Gastrocnemius medialis (tissue), 4 donors: ENCODE results near the gene L3HYPDH. TPM values are rescaled to one million over a fixed set of nuclear protein-coding genes. Genes with fewer than 3 reads are reported as not detected.

Experiments
- ATAC-seq, 2 donors: fragments of 150-250 bp; one replicate each; pipeline ENCODE4 v1.9.1; 2016
- DNase-seq, 2 donors: peaks; one replicate each; pipeline ENCODE4 v3.0.0-alpha.2; 2019
- H3K27ac ChIP-seq, 4 donors: fragments of 200-600 bp; sonication (generic); 1 replicate in 1 of 4; 2 replicates in 3 of 4; pipeline ENCODE4 v1.5.1; 2016 to 2018; ENCODE audit warnings: mild to moderate bottlenecking in 2 of 4, moderate library complexity in 1 of 4
- H3K27me3 ChIP-seq, 3 donors: fragments of 200-600 bp; sonication (generic) in 2 of 3; 1 replicate in 1 of 3; 2 replicates in 2 of 3; pipeline versions ENCODE4 v1.5.1 to v1.6.0; 2016 to 2019; ENCODE audit warnings: mild to moderate bottlenecking in 1 of 3, moderate library complexity in 1 of 3
- H3K36me3 ChIP-seq, 2 donors: fragments of 200-600 bp; sonication (generic) in 1 of 2; one replicate each; pipeline ENCODE4 v1.5.1; 2017 to 2018
- H3K4me1 ChIP-seq, 2 donors: fragments of 200-600 bp; sonication (generic) in 1 of 2; one replicate each; pipeline ENCODE4 v1.5.1; 2016 to 2017; ENCODE audit warnings: mild to moderate bottlenecking in 2 of 2
- H3K4me3 ChIP-seq, 4 donors: fragments of 200-600 bp; sonication (generic) in 3 of 4; 1 replicate in 1 of 4; 2 replicates in 3 of 4; pipeline ENCODE4 v1.5.1; 2016 to 2019; ENCODE audit warnings: mild to moderate bottlenecking in 2 of 4
- H3K9me3 ChIP-seq, 3 donors: fragments of 200-600 bp; sonication (generic) in 2 of 3; 1 replicate in 1 of 3; 2 replicates in 2 of 3; pipeline ENCODE4 v1.5.1; 2016 to 2019
- POLR2A ChIP-seq, 2 donors: fragments of 450-650 bp; IDR thresholded peaks; one replicate each; pipeline ENCODE4 v1.6.1; 2017; ENCODE audit warnings: antibody characterized with exemption in 2 of 2, mild to moderate bottlenecking in 2 of 2, moderate library complexity in 2 of 2
- in situ Hi-C, 4 donors: fragments of 200-750 bp; cut with MboI; loops; one replicate each; pipeline versions ENCODE4 v1.15.0 to v1.8.0; 2017; ENCODE audit warnings: low sequenced_read_pairs in 4 of 4
- intact Hi-C: fragments of 100-400 bp; cut with DNase I; formaldehyde crosslinking; loops from one replicate; pipeline ENCODE4 v1.15.1; 2023; ENCODE audit warnings: low total_unique reads
- total RNA-seq, 4 donors: library from RNA; depleted of rRNA; stranded (reverse); fragments of >200 nt; gene quantifications; one replicate each; pipeline versions ENCODE4 v1.1.0 to v1.2.3, GENCODE V29; 2016
- TF ChIP-seq, protein P1 (sequence below), 5 experiments: fragments of 450-650 bp in 3 of 5; fragments of 200-600 bp in 2 of 5; sonication (generic) in 2 of 5; IDR thresholded peaks in 4 of 5; conservative IDR thresholded peaks in 1 of 5; 1 replicate in 4 of 5; 2 replicates in 1 of 5; pipeline ENCODE4 v1.5.1; 2016 to 2019; ENCODE audit warnings: antibody characterized with exemption in 5 of 5, mild to moderate bottlenecking in 3 of 5, moderate library complexity in 3 of 5

The L3HYPDH gene
- total RNA-seq, 4 donors from 2014 or later: 13.0 to 34.6 (median 22.5) TPM

DNA sequence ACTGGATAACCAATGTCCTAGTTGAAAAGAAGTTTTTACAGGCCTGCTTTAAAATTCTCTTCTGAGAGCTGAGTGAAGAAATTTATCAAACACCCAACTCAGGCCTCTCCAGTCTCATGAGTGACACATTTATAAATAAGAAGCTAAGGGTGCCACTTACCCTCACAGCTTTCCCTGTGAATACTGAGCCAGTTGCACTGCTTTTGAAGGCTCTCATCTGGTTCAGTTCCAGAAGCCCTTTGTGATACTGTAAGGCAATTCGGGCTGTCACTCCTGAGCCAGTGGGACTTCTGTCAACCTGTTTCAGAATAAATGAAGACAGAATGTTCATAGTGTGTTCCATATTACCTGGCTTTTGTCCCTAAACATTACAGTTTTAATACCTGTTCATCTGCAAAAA is 8.5 kb downstream of the L3HYPDH start:
- no peaks in the 10 kb centered on the region for H3K27me3 ChIP-seq
- no peak for DNase-seq
- TF ChIP-seq, protein P1, sequence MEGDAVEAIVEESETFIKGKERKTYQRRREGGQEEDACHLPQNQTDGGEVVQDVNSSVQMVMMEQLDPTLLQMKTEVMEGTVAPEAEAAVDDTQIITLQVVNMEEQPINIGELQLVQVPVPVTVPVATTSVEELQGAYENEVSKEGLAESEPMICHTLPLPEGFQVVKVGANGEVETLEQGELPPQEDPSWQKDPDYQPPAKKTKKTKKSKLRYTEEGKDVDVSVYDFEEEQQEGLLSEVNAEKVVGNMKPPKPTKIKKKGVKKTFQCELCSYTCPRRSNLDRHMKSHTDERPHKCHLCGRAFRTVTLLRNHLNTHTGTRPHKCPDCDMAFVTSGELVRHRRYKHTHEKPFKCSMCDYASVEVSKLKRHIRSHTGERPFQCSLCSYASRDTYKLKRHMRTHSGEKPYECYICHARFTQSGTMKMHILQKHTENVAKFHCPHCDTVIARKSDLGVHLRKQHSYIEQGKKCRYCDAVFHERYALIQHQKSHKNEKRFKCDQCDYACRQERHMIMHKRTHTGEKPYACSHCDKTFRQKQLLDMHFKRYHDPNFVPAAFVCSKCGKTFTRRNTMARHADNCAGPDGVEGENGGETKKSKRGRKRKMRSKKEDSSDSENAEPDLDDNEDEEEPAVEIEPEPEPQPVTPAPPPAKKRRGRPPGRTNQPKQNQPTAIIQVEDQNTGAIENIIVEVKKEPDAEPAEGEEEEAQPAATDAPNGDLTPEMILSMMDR (IDR thresholded peaks at IDR 0.05 in 4 of 5, conservative IDR thresholded peaks at IDR 0.05 in 1 of 5): no peak
- no peak for TF ChIP-seq POLR2A (IDR thresholded peaks at IDR 0.05)
- H3K9me3 ChIP-seq: no peaks in the 10 kb centered on the region
- no peak overlapping the region for H3K4me3 ChIP-seq
- in situ Hi-C loops: no loop called here
- peaks cover 0 to 3% of the 10 kb centered on the region in 2 donors for H3K4me1 ChIP-seq
- no peak overlapping the region for H3K27ac ChIP-seq
- no peak for ATAC-seq
- intact Hi-C loops: no loop called here
- H3K36me3 ChIP-seq: peaks cover 2 to 69% of the 10 kb centered on the region in 2 donors

- no peaks in the 10 kb centered on the region for H3K9me3 ChIP-seq
- no peak for TF ChIP-seq POLR2A (IDR thresholded peaks at IDR 0.05)
- TF ChIP-seq, protein P1 (IDR thresholded peaks at IDR 0.05 in 4 of 5, conservative IDR thresholded peaks at IDR 0.05 in 1 of 5): no peak
- ATAC-seq: no peak
- H3K4me3 ChIP-seq: no peak overlapping the region
- no peak for DNase-seq
- H3K27me3 ChIP-seq: no peaks in the 10 kb centered on the region
- H3K4me1 ChIP-seq: no peaks in the 10 kb centered on the region
- peaks cover 2 to 69% of the 10 kb centered on the region in 2 donors for H3K36me3 ChIP-seq
- intact Hi-C loops (no loop called here), in situ Hi-C loops (no loop called here)
- H3K27ac ChIP-seq: no peak overlapping the region
Measured at GRCh38 chr14:59474172-59474571, 10.0 kb downstream of the L3HYPDH start.

DNA sequence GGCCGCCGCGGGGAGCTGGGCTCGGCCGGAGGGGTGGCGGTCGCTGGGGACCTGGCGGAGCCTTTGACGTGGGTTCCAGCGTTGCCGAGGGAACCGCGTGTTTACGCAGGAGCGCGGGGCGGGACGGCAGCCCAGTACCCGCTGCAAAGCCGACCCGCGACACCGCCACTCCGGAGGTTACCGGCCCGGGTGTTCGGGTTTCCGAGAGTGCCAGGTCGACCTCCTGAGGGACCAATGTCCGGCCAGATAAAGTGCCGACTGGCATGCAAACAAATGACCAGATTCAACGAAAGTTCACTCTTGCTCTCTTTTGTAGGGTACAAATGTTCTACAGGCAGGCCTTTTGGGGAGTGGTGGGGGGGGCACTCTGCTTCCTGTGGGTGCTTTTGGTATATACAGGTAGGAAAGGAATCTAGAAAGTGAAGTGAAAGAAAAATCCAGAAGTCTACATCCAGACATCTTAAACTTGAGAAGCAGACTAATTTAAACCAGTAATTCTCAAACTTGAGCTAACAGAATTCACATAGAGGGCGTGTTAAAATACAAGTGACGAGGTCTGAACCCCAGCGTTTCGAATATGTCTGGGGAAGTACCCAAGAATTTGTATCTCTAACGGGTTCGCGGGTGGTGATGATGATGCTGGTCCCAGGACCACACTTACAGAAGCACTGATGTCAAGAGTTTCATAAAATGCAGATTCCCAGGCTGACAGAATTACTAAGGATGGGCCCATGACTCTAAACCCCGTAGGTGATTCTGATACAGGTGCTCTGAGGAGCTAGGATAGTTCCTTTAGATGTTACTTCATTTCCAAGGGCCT is 18.7 kb downstream of the L3HYPDH start, which contains the start of gene GPR135:
Gene GPR135 (minus strand): TSS at position 65 of the 820 bp plus-strand sequence. CDS start 154 bp downstream, outside the sequence.
- intact Hi-C loops: loop anchor here (2.0 kb wide), 1 partner anchor 17 kb away; no protein-coding TSS in a partner anchor
- peaks cover 5 to 6% of the 10 kb centered on the region in 2 donors for H3K4me1 ChIP-seq
- peak; percentile 23 to 28 for ATAC-seq
- H3K36me3 ChIP-seq: no peaks in the 10 kb centered on the region
- no peak for TF ChIP-seq POLR2A (IDR thresholded peaks at IDR 0.05)
- TF ChIP-seq, protein P1 (IDR thresholded peaks at IDR 0.05 in 4 of 5, conservative IDR thresholded peaks at IDR 0.05 in 1 of 5): no peak
- peak within 1 kb of the TSS; percentile 53 to 81 (median 72) for H3K4me3 ChIP-seq
- DNase-seq: no peak
- peak within 1 kb of the TSS; percentile 36 to 57 (median 55) for H3K27ac ChIP-seq
- H3K27me3 ChIP-seq: no peaks in the 10 kb centered on the region
- in situ Hi-C loops: no loop called here
- no peaks in the 10 kb centered on the region for H3K9me3 ChIP-seq

DNA sequence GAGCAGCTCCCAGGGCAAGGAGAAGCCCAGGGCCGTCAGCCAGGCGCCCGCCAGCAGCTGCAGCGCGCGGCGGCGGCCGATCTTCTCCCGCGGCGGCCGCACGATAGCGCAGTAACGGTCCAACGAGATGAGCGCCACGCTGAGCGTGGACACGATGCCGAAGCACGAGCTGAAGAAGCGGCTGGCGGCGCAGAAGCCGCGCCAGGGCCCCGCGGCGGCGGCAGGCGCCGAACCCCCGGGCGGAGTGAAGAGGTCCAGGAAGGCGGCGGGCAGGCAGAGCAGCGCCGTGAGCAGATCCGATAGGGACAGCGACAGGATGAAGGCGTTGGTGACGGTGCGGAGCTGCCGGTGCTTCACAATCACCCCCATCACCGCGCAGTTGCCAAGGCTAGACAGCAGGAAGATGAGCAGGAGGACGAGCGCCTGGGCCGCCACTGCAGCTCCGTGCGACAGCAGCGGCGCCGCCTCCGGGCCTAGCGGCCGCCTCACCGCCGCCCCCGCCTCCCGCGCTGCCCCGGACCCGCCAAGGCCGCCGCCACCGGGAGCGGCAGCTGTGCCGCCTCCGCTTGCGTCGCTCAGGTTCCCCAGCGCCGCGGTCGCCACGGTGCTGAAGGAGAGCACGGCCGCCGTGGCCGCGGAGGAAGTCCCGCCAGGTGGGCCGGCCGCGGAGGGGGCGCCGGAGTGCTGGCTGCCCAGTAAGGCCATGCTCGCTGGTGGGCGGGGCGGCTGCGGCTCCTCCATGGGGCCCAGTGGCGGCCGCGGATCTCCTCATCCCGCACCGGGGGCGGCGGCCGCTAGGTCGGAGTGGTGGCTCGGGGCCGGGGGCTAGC is 19.5 kb downstream of the L3HYPDH start:
- H3K9me3 ChIP-seq: no peaks in the 10 kb centered on the region
- peak in 1 of 2 donors; percentile 10 for TF ChIP-seq POLR2A (IDR thresholded peaks at IDR 0.05)
- TF ChIP-seq, protein P1 (IDR thresholded peaks at IDR 0.05 in 4 of 5, conservative IDR thresholded peaks at IDR 0.05 in 1 of 5): peak in 1 of 5 experiments; percentile 11
- no peaks in the 10 kb centered on the region for H3K36me3 ChIP-seq
- DNase-seq (peak; percentile 20 to 36), ATAC-seq (peak; percentile 73 to 77)
- in situ Hi-C loops (no loop called here), intact Hi-C loops (loop anchor here (2.0 kb wide), 1 partner anchor 18 kb away; no protein-coding TSS in a partner anchor)
- no peaks in the 10 kb centered on the region for H3K27me3 ChIP-seq
- peak overlapping the region; percentile 53 to 81 (median 72) for H3K4me3 ChIP-seq
- H3K27ac ChIP-seq: peak overlapping the region; percentile 36 to 57 (median 55)
- H3K4me1 ChIP-seq: peaks cover 5 to 6% of the 10 kb centered on the region in 2 donors
